GM12801 (cell line): ENCODE data around the gene TOP3B.

Experiments used
- CTCF ChIP-seq: IDR thresholded peaks from one replicate; pipeline ENCODE4 v1.5.1; 2011; ENCODE audit warnings: control low read depth; ENCODE audit not compliant: insufficient read length; ENCODE audit errors: extremely low read depth

TOP3B gene

GRCh38 chr22:21968452-21969129 lies 14.0 kb downstream of the TOP3B start:
- TF ChIP-seq CTCF = no peak

- no peak for TF ChIP-seq CTCF
Measured at GRCh38 chr22:21967693-21968271, 14.8 kb downstream of the TOP3B start.

- no peak for TF ChIP-seq CTCF
Measured at GRCh38 chr22:21966643-21967516, 15.7 kb downstream of the TOP3B start.

- TF ChIP-seq CTCF = no peak
Measured at GRCh38 chr22:21965762-21966288, 16.8 kb downstream of the TOP3B start.

GRCh38 chr22:21964918-21965484 lies 17.6 kb downstream of the TOP3B start:
- TF ChIP-seq CTCF = no peak

GRCh38 chr22:21964234-21964633 lies 18.4 kb downstream of the TOP3B start:
- TF ChIP-seq CTCF = no peak

- TF ChIP-seq CTCF = no peak
Measured at GRCh38 chr22:21963790-21964211, 18.8 kb downstream of the TOP3B start.
